Upper lobe of left lung (tissue), 4 donors: ENCODE measurements around the gene LIPC.

Experiments
- EP300 ChIP-seq, 4 donors: sonication (generic); formaldehyde crosslinking; IDR thresholded peaks; one replicate each; pipeline ENCODE4 v1.5.1; 2017; ENCODE audit warnings: antibody characterized with exemption in 4 of 4, control low read depth in 2 of 4
- POLR2A ChIP-seq, 4 donors: fragments of 450-650 bp; IDR thresholded peaks; one replicate each; pipeline ENCODE4 v1.5.1; 2016 to 2017; ENCODE audit warnings: antibody characterized with exemption in 4 of 4, mild to moderate bottlenecking in 2 of 4
- TF ChIP-seq, protein P1 (sequence below), 6 experiments: fragments of 450-650 bp in 4 of 6; fragments of 200-600 bp in 2 of 6; sonication (generic) in 2 of 6; IDR thresholded peaks; one replicate each; pipeline ENCODE4 v1.5.1; 2016 to 2019; ENCODE audit warnings: antibody characterized with exemption in 6 of 6

GRCh38 chr15:58407236-58407775 lies 24.5 kb upstream of the LIPC start:
- TF ChIP-seq, protein P1, sequence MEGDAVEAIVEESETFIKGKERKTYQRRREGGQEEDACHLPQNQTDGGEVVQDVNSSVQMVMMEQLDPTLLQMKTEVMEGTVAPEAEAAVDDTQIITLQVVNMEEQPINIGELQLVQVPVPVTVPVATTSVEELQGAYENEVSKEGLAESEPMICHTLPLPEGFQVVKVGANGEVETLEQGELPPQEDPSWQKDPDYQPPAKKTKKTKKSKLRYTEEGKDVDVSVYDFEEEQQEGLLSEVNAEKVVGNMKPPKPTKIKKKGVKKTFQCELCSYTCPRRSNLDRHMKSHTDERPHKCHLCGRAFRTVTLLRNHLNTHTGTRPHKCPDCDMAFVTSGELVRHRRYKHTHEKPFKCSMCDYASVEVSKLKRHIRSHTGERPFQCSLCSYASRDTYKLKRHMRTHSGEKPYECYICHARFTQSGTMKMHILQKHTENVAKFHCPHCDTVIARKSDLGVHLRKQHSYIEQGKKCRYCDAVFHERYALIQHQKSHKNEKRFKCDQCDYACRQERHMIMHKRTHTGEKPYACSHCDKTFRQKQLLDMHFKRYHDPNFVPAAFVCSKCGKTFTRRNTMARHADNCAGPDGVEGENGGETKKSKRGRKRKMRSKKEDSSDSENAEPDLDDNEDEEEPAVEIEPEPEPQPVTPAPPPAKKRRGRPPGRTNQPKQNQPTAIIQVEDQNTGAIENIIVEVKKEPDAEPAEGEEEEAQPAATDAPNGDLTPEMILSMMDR (IDR thresholded peaks at IDR 0.05): no peak
- TF ChIP-seq POLR2A (IDR thresholded peaks at IDR 0.05): no peak
- no peak for TF ChIP-seq EP300 (IDR thresholded peaks at IDR 0.05)
